ENCODE results near the gene KDM7A. TPM values are rescaled to one million over a fixed set of nuclear protein-coding genes. Genes with fewer than 3 reads are reported as not detected.
"Not testable (repeated sequence)": the region's sequence is repeated elsewhere in the genome, so short reads cannot be mapped to it uniquely, and the experiment has no call there.

The KDM7A gene
- total RNA-seq, 1 experiment from 2014 or later, result 5.1 TPM

DNA sequence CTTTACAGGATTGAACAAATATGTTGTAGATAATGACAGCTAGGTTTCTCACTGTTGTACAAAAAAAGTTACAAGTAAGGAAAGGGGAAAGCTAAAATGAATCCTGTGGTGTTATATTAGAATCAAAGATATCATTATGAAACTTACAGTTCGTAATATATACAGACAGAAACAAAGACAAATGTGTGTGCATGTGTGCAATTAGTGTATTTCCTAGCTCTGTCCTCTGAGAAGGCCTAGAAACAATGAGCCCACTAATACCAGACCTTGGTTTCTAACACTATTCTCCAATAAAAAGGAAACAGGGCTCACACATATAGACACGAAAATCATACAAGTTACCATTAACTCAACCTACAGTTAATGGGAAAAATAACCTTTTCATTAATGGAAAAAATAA, 8.0 kb downstream of the KDM7A start:
- Histone ChIP-seq H3K9me3 (no peaks in the 10 kb centered on the region), H3K4me1 (no peaks in the 10 kb centered on the region), H3K27me3 (replicated peaks; ENCODE audit: control insufficient read depth, insufficient read depth, low read length) (no peaks in the 10 kb centered on the region), H3K4me3 (ENCODE audit: low read depth, low read length) (no peak overlapping the region), H3K36me3 (ENCODE audit: control insufficient read depth, insufficient read depth, low read length) (no peaks in the 10 kb centered on the region)
- Mint-ChIP-seq H3K27ac (ENCODE audit: unreplicated experiment) (no peak overlapping the region), H3K4me3 (ENCODE audit: unreplicated experiment) (no peak overlapping the region), H3K9me3 (ENCODE audit: unreplicated experiment) (no peaks in the 10 kb centered on the region), H3K36me3 (ENCODE audit: insufficient read depth, unreplicated experiment) (no peaks in the 10 kb centered on the region), H3K27me3 (ENCODE audit: insufficient read depth, unreplicated experiment) (no peaks in the 10 kb centered on the region), H3K4me1 (ENCODE audit: low read depth, unreplicated experiment) (no peaks in the 10 kb centered on the region)
- TF ChIP-seq, protein P1, sequence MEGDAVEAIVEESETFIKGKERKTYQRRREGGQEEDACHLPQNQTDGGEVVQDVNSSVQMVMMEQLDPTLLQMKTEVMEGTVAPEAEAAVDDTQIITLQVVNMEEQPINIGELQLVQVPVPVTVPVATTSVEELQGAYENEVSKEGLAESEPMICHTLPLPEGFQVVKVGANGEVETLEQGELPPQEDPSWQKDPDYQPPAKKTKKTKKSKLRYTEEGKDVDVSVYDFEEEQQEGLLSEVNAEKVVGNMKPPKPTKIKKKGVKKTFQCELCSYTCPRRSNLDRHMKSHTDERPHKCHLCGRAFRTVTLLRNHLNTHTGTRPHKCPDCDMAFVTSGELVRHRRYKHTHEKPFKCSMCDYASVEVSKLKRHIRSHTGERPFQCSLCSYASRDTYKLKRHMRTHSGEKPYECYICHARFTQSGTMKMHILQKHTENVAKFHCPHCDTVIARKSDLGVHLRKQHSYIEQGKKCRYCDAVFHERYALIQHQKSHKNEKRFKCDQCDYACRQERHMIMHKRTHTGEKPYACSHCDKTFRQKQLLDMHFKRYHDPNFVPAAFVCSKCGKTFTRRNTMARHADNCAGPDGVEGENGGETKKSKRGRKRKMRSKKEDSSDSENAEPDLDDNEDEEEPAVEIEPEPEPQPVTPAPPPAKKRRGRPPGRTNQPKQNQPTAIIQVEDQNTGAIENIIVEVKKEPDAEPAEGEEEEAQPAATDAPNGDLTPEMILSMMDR (IDR thresholded peaks at IDR 0.05; ENCODE audit: insufficient read depth in 1 of 2, low read depth in 1 of 2, low read length in 1 of 2, severe bottlenecking in 1 of 2, unreplicated experiment in 1 of 2), result no peak
- ChIA-PET CTCF (no interaction called here), POLR2A (no interaction called here)
- DNase-seq, result no peak
- intact Hi-C loops (cut with micrococcal nuclease; ENCODE audit: unreplicated experiment), result no loop called here
- BruUV-seq (replicated peaks), result no TSS peak

DNA sequence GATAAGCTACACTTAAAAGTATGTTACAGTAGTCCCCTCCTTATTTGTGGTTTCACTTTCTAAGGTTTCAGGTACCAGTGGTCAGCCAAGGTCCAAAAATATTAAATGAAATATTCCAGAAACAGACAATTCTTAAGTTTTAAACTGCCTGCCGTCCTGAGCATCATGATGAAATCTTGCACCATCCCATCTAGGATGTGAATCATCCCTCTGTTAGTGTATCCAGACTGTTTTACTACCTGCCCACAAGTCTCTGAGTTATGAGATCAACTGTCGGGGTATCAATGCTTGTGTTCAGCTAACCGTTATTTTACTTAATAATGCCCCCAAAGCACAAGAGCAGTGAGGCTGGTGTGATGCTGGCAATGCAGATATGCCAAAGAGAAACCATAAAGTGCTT, 11.4 kb downstream of the KDM7A start:
- ChIA-PET CTCF (no interaction called here), POLR2A (no interaction called here)
- no peaks in the 10 kb centered on the region for H3K9me3 Mint-ChIP-seq (ENCODE audit: unreplicated experiment)
- DNase-seq, result no peak
- no peaks in the 10 kb centered on the region for H3K36me3 Mint-ChIP-seq (ENCODE audit: insufficient read depth, unreplicated experiment)
- intact Hi-C loops (cut with micrococcal nuclease; ENCODE audit: unreplicated experiment), result no loop called here
- TF ChIP-seq, protein P1 (IDR thresholded peaks at IDR 0.05; ENCODE audit: insufficient read depth in 1 of 2, low read depth in 1 of 2, low read length in 1 of 2, severe bottlenecking in 1 of 2, unreplicated experiment in 1 of 2), result no peak
- H3K27ac Mint-ChIP-seq (ENCODE audit: unreplicated experiment), result no peak overlapping the region
- H3K4me3 Mint-ChIP-seq (ENCODE audit: unreplicated experiment), result no peak overlapping the region
- Histone ChIP-seq H3K4me1 (peaks cover 8% of the 10 kb centered on the region), H3K9me3 (no peaks in the 10 kb centered on the region), H3K4me3 (ENCODE audit: low read depth, low read length) (no peak overlapping the region), H3K27me3 (replicated peaks; ENCODE audit: control insufficient read depth, insufficient read depth, low read length) (no peaks in the 10 kb centered on the region), H3K36me3 (ENCODE audit: control insufficient read depth, insufficient read depth, low read length) (no peaks in the 10 kb centered on the region)
- no peaks in the 10 kb centered on the region for H3K27me3 Mint-ChIP-seq (ENCODE audit: insufficient read depth, unreplicated experiment)
- H3K4me1 Mint-ChIP-seq (ENCODE audit: low read depth, unreplicated experiment), result peaks cover 7% of the 10 kb centered on the region
- no TSS peak for BruUV-seq (replicated peaks)

DNA sequence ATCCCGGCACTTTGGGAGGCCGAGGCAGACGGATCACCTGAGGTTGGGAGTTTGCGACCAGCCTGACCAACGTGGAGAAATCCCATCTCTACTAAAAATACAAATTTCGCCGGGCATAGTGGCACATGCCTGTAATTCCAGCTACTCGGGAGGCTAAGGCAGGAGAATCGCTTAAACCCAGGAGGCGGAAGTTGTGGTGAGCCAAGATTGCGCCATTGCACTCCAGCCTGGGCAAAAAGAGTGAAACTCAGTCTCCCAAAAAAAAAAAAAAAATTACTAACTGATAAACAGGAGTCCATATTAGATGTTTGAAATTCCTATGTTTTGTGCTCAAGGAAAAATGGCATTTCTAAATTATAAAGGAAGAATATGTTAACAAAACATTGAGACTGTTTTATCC, 14.7 kb downstream of the KDM7A start:
- BruUV-seq (replicated peaks); POLR2A ChIA-PET; CTCF ChIA-PET: not testable (repeated sequence)

DNA sequence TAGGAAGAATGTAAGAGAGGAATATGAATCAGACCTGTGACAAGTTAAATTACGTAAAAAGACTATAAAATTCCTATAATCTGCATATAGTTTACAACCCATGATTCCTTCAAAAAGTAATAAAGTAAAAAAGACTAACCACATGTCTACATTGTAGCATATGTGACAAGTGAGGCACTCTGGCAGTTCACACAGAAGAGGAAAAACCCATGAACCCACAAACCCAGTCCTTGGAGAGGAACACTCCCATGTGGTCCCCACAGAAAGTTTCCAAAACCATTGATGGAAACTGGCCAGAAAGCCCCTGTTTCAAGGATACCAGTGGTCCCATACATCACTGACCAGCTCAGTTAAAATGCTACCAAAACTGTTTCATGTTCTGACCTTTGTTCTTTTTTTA, 15.7 kb downstream of the KDM7A start:
- Histone ChIP-seq H3K4me3 (ENCODE audit: low read depth, low read length) (no peak overlapping the region), H3K4me1 (peaks cover 15% of the 10 kb centered on the region), H3K27me3 (replicated peaks; ENCODE audit: control insufficient read depth, insufficient read depth, low read length) (no peaks in the 10 kb centered on the region), H3K36me3 (ENCODE audit: control insufficient read depth, insufficient read depth, low read length) (no peaks in the 10 kb centered on the region), H3K9me3 (no peaks in the 10 kb centered on the region)
- intact Hi-C loops (cut with micrococcal nuclease; ENCODE audit: unreplicated experiment), result no loop called here
- H3K27me3 Mint-ChIP-seq (ENCODE audit: insufficient read depth, unreplicated experiment), result no peaks in the 10 kb centered on the region
- BruUV-seq (replicated peaks), result no TSS peak
- H3K4me3 Mint-ChIP-seq (ENCODE audit: unreplicated experiment), result no peak overlapping the region
- no peak for DNase-seq
- TF ChIP-seq, protein P1 (IDR thresholded peaks at IDR 0.05; ENCODE audit: insufficient read depth in 1 of 2, low read depth in 1 of 2, low read length in 1 of 2, severe bottlenecking in 1 of 2, unreplicated experiment in 1 of 2), result no peak
- no peaks in the 10 kb centered on the region for H3K9me3 Mint-ChIP-seq (ENCODE audit: unreplicated experiment)
- no peaks in the 10 kb centered on the region for H3K36me3 Mint-ChIP-seq (ENCODE audit: insufficient read depth, unreplicated experiment)
- peak overlapping the region; percentile 11 for H3K27ac Mint-ChIP-seq (ENCODE audit: unreplicated experiment)
- POLR2A ChIA-PET, result no interaction called here
- H3K4me1 Mint-ChIP-seq (ENCODE audit: low read depth, unreplicated experiment), result peaks cover 11% of the 10 kb centered on the region
- CTCF ChIA-PET, result no interaction called here

More for the DNA sequence above, 14.7 kb downstream of the KDM7A start:
- H3K36me3 ChIP-seq (ENCODE audit: control insufficient read depth, insufficient read depth, low read length); H3K4me3 Mint-ChIP-seq (ENCODE audit: unreplicated experiment); H3K9me3 ChIP-seq; DNase-seq; H3K9me3 Mint-ChIP-seq (ENCODE audit: unreplicated experiment); H3K27me3 Mint-ChIP-seq (ENCODE audit: insufficient read depth, unreplicated experiment); H3K36me3 Mint-ChIP-seq (ENCODE audit: insufficient read depth, unreplicated experiment); H3K27ac Mint-ChIP-seq (ENCODE audit: unreplicated experiment); intact Hi-C loops (cut with micrococcal nuclease; ENCODE audit: unreplicated experiment); H3K27me3 ChIP-seq (replicated peaks; ENCODE audit: control insufficient read depth, insufficient read depth, low read length); H3K4me3 ChIP-seq (ENCODE audit: low read depth, low read length): not testable (repeated sequence)
- H3K4me1 Mint-ChIP-seq (ENCODE audit: low read depth, unreplicated experiment), result peaks cover 11% of the 10 kb centered on the region
- H3K4me1 ChIP-seq, result peaks cover 15% of the 10 kb centered on the region

All from Caco-2 (cell line).